GM12878 (cell line): ENCODE data around the gene ADAMTS3. TPM values are rescaled to one million over a fixed set of nuclear protein-coding genes. Genes with fewer than 3 reads are reported as not detected.

ENCODE experiments used
- ATAC-seq: fragments of 200-7000 bp; cut with Tn5 transposase; 3 replicates; pipeline ENCODE4 v1.9.1; 2020; ENCODE audit warnings: mild to moderate bottlenecking, moderate library complexity
- BruUV-seq: library from RNA; stranded (reverse); fragments of 400-500 nt; replicated peaks from 2 replicates; lab custom pipeline; 2021; lab: Mats Ljungman, UMichigan
- CTCF ChIA-PET: fragments of 300-600 bp; sonication (Branson Sonifier 250); formaldehyde crosslinking; extraction: SDS; loops from one replicate; lab custom pipeline; 2021; ENCODE audit warnings: inconsistent platforms; lab: Yijun Ruan, JAX
- POLR2A ChIA-PET: fragments of 350-600 bp; formaldehyde crosslinking; extraction: SDS; loops from one replicate; lab custom pipeline; 2021; ENCODE audit warnings: inconsistent platforms; lab: Charles Lee
- RAD21 ChIA-PET: fragments of 300-600 bp; sonication (Branson Sonifier 250); formaldehyde crosslinking; loops from one replicate; lab custom pipeline; 2023; ENCODE audit warnings: antibody characterized with exemption; ENCODE audit not compliant: unreplicated experiment; lab: Charles Lee
- SMC1A ChIA-PET: fragments of 300-600 bp; sonication (Branson Sonifier 250); formaldehyde crosslinking; loops from one replicate; lab custom pipeline; 2023; ENCODE audit not compliant: unreplicated experiment, uncharacterized antibody; lab: Charles Lee
- DNase-seq: peaks from one replicate; pipeline ENCODE4 v3.0.0-alpha.2; 2011; ENCODE audit warnings: low read depth, low spot score
- FAIRE-seq: peaks from 3 replicates; lab custom pipeline; 2011; peaks lifted over from hg19 to GRCh38; lab: Jason Lieb, UNC
- H2AFZ ChIP-seq: 2 replicates; pipeline ENCODE4 v1.6.0; 2011; ENCODE audit warnings: low read depth, low read length, control low read depth; ENCODE audit not compliant: control insufficient read depth
- H3K27ac ChIP-seq: 2 replicates; pipeline ENCODE4 v1.5.1; 2011; ENCODE audit warnings: control low read depth; ENCODE audit not compliant: control insufficient read depth, insufficient read depth
- H3K27me3 ChIP-seq, 2 experiments: replicated peaks in 1 of 2; 2 replicates each; pipeline versions ENCODE4 v1.6.0 to v1.6.1; 2011; ENCODE audit warnings: low read length in 1 of 2; ENCODE audit not compliant: control insufficient read depth in 2 of 2, insufficient read depth in 2 of 2
- H3K36me3 ChIP-seq, 2 experiments: 2 replicates each; pipeline ENCODE4 v1.5.1; 2011; ENCODE audit warnings: low read length in 1 of 2; ENCODE audit not compliant: control insufficient read depth in 2 of 2, insufficient read depth in 2 of 2
- H3K4me1 ChIP-seq: 2 replicates; pipeline ENCODE4 v1.6.1; 2011; ENCODE audit warnings: mild to moderate bottlenecking, low read length, moderate library complexity, mixed read lengths; ENCODE audit not compliant: control insufficient read depth, insufficient read depth
- H3K4me2 ChIP-seq: 2 replicates; pipeline ENCODE4 v1.6.0; 2011; ENCODE audit warnings: control low read depth; ENCODE audit not compliant: control insufficient read depth, insufficient read depth
- H3K4me3 ChIP-seq: fragments of 200-600 bp; sonication (generic); 2 replicates; pipeline ENCODE4 v1.5.1; 2016
- H3K79me2 ChIP-seq: 2 replicates; pipeline ENCODE4 v1.6.0; 2011; ENCODE audit warnings: low read length; ENCODE audit not compliant: control insufficient read depth, insufficient read depth
- H3K9ac ChIP-seq: 2 replicates; pipeline ENCODE4 v1.8.0; 2011; ENCODE audit warnings: low read length, control low read depth, mixed read lengths; ENCODE audit not compliant: control insufficient read depth, insufficient read depth
- H3K9me3 ChIP-seq: replicated peaks from 3 replicates; pipeline ENCODE4 v1.5.1; 2011; ENCODE audit warnings: mild to moderate bottlenecking, low read length; ENCODE audit not compliant: control insufficient read depth, insufficient read depth
- H4K20me1 ChIP-seq: 2 replicates; pipeline ENCODE4 v1.6.0; 2011; ENCODE audit not compliant: control insufficient read depth, insufficient read depth
- KAT2A ChIP-seq: conservative IDR thresholded peaks from 2 replicates; pipeline ENCODE4 v1.6.1; 2011; ENCODE audit warnings: low read depth, low read length; ENCODE audit not compliant: control insufficient read depth
- NFIC ChIP-seq: IDR thresholded peaks from 2 replicates; pipeline ENCODE4 v1.6.1; 2012; ENCODE audit warnings: low read depth, mild to moderate bottlenecking, inconsistent platforms, low read length, moderate library complexity
- WRNIP1 ChIP-seq: IDR thresholded peaks from 2 replicates; pipeline ENCODE4 v1.6.1; 2011; ENCODE audit warnings: low read depth, low read length, improper control_type of control experiment, borderline replicate concordance
- ZZZ3 ChIP-seq: IDR thresholded peaks from 2 replicates; pipeline ENCODE4 v1.6.1; 2011; ENCODE audit warnings: low read depth; ENCODE audit not compliant: control insufficient read depth, insufficient read length
- WGBS: methylation state at CpG from one replicate; pipeline ENCODE4 v1.1.6; 2016; ENCODE audit warnings: low lambda C conversion rate; ENCODE audit not compliant: insufficient replicate concordance, insufficient coverage; ENCODE audit errors: missing lambda C conversion rate; 5-methylcytosine and 5-hydroxymethylcytosine counted together
- in situ Hi-C: fragments of 300-500 bp; cut with MboI; formaldehyde crosslinking; loops from 9 replicates; pipeline ENCODE4 v1.14.3; 2018; ENCODE audit warnings: mixed read lengths
- intact Hi-C: fragments of 100-400 bp; cut with micrococcal nuclease; formaldehyde crosslinking; loops from one replicate; pipeline ENCODE4 v1.14.2; 2022; ENCODE audit not compliant: unreplicated experiment
- polyA plus RNA-seq, 11 experiments: library from polyadenylated mRNA; depleted of rRNA in 4 of 11; unstranded in 6 of 11; stranded (reverse) in 5 of 11; fragments of >200 nt; fragmentation: Nextera tagmentation in 4 of 11; fragmentation: Illumina TruSeq in 1 of 11; extraction: Ambion mirVana in 4 of 11; extraction: Trizol in 1 of 11; gene quantifications; 1 replicate in 1 of 11; 2 replicates in 10 of 11; pipeline versions ENCODE4 v1.2.1 to v1.2.3, GENCODE V29; 2011 to 2016; ENCODE audit warnings: inconsistent platforms in 2 of 11, missing spikeins in 2 of 11, low read depth in 1 of 11
- total RNA-seq, 4 experiments: library from RNA; depleted of rRNA in 3 of 4; stranded (reverse); fragments of >200 nt in 3 of 4; fragmentation: Illumina TruSeq in 1 of 4; extraction: Trizol in 1 of 4; gene quantifications; 2 replicates each; pipeline versions ENCODE4 v1.2.1 to v1.2.3, GENCODE V29; 2013 to 2021
- TF ChIP-seq, protein P1 (sequence below): fragments of 450-650 bp; IDR thresholded peaks from 2 replicates; pipeline ENCODE4 v1.6.1; 2016; ENCODE audit warnings: mild to moderate bottlenecking, moderate library complexity, borderline replicate concordance
- TF ChIP-seq, protein P2 (sequence below): IDR thresholded peaks from 2 replicates; pipeline ENCODE4 v1.6.1; 2011; ENCODE audit warnings: mild to moderate bottlenecking, low read depth, low read length, moderate library complexity; ENCODE audit not compliant: insufficient replicate concordance

Gene ADAMTS3
- total and polyA plus RNA-seq, 10 of the 15 experiments (the other 5 are each of a cell fraction or from before 2014, with no cell fraction given), result under 0.01 to 0.07 (median 0.02) TPM; not detected in 6

DNA sequence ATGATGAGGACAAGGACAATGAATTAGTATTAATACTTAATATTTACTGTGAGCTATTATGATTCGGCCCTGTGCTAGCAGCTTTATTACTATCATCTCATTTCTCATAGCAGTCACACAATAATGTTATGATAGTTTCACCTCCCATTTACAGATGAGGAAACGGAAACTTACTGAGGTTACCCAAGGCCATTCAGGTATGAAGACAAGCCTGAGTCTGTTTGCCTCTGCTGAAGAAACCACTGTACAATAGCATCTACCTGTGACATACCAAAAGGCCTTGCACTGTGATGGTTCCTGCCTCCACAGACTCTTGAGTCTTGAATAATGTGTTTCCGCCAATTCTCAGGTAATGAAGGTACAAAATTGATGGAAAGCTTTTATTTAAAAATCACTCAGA, 288.8 kb downstream of the ADAMTS3 start:
- Histone ChIP-seq H3K36me3 (no peaks in the 10 kb centered on the region), H3K9me3 (no peaks in the 10 kb centered on the region), H3K4me3 (no peak overlapping the region), H3K79me2 (no peaks in the 10 kb centered on the region), H3K27me3 (no peaks in the 10 kb centered on the region), H3K4me1 (no peaks in the 10 kb centered on the region), H3K9ac (no peak overlapping the region), H4K20me1 (no peaks in the 10 kb centered on the region), H3K4me2 (no peak overlapping the region), H3K27ac (no peak overlapping the region), H2AFZ (no peak overlapping the region)
- in situ Hi-C loops, result loop anchor here (25.0 kb wide), 1 partner anchor 1668 kb away; no protein-coding TSS in a partner anchor
- POLR2A ChIA-PET, result no interaction called here
- 70% methylated on average over 3 of the region's 3 CpGs for WGBS
- SMC1A ChIA-PET, result interaction anchor here (1.4 kb wide), 1 partner anchor 23 kb away, joined by 3 read pairs; no protein-coding TSS in a partner anchor
- intact Hi-C loops, result no loop called here
- peak; percentile 33; the same call in 2 of the 3 replicates for ATAC-seq
- FAIRE-seq, result no peak
- RAD21 ChIA-PET, result no interaction called here
- CTCF ChIA-PET, result interaction anchor here (0.6 kb wide), 1 partner anchor 407 kb away, joined by 3 read pairs; no protein-coding TSS in a partner anchor
- TF ChIP-seq ZZZ3 (no peak), KAT2A (no peak), NFIC (no peak), WRNIP1 (no peak)
- TF ChIP-seq, protein P1, sequence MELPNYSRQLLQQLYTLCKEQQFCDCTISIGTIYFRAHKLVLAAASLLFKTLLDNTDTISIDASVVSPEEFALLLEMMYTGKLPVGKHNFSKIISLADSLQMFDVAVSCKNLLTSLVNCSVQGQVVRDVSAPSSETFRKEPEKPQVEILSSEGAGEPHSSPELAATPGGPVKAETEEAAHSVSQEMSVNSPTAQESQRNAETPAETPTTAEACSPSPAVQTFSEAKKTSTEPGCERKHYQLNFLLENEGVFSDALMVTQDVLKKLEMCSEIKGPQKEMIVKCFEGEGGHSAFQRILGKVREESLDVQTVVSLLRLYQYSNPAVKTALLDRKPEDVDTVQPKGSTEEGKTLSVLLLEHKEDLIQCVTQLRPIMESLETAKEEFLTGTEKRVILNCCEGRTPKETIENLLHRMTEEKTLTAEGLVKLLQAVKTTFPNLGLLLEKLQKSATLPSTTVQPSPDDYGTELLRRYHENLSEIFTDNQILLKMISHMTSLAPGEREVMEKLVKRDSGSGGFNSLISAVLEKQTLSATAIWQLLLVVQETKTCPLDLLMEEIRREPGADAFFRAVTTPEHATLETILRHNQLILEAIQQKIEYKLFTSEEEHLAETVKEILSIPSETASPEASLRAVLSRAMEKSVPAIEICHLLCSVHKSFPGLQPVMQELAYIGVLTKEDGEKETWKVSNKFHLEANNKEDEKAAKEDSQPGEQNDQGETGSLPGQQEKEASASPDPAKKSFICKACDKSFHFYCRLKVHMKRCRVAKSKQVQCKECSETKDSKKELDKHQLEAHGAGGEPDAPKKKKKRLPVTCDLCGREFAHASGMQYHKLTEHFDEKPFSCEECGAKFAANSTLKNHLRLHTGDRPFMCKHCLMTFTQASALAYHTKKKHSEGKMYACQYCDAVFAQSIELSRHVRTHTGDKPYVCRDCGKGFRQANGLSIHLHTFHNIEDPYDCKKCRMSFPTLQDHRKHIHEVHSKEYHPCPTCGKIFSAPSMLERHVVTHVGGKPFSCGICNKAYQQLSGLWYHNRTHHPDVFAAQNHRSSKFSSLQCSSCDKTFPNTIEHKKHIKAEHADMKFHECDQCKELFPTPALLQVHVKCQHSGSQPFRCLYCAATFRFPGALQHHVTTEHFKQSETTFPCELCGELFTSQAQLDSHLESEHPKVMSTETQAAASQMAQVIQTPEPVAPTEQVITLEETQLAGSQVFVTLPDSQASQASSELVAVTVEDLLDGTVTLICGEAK, result no peak
- TF ChIP-seq, protein P2, sequence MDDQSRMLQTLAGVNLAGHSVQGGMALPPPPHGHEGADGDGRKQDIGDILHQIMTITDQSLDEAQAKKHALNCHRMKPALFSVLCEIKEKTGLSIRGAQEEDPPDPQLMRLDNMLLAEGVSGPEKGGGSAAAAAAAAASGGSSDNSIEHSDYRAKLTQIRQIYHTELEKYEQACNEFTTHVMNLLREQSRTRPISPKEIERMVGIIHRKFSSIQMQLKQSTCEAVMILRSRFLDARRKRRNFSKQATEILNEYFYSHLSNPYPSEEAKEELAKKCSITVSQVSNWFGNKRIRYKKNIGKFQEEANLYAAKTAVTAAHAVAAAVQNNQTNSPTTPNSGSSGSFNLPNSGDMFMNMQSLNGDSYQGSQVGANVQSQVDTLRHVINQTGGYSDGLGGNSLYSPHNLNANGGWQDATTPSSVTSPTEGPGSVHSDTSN, result no peak
- TF ChIP-seq, all 136 proteins: peak for 0
- BruUV-seq, result no TSS peak
- no peak for DNase-seq
